ENCODE results near the gene BORCS6.

GRCh38 chr17:8189041-8189710, 804 bp downstream of the BORCS6 start:
- TF ChIP-seq CTCF (IDR thresholded peaks at IDR 0.05) (no peak), POLR2A (IDR thresholded peaks at IDR 0.05) (no peak)
